GM19025 (cell line): Measurements from ENCODE around the gene HIVEP1.

Source experiments
- ATAC-seq: cut with Tn5 transposase; IDR thresholded peaks from one replicate; pipeline ENCODE4 v1.9.1; 2021; ENCODE audit warnings: mild to moderate bottlenecking, low read depth, moderate library complexity; ENCODE audit not compliant: unreplicated experiment

The HIVEP1 gene

DNA sequence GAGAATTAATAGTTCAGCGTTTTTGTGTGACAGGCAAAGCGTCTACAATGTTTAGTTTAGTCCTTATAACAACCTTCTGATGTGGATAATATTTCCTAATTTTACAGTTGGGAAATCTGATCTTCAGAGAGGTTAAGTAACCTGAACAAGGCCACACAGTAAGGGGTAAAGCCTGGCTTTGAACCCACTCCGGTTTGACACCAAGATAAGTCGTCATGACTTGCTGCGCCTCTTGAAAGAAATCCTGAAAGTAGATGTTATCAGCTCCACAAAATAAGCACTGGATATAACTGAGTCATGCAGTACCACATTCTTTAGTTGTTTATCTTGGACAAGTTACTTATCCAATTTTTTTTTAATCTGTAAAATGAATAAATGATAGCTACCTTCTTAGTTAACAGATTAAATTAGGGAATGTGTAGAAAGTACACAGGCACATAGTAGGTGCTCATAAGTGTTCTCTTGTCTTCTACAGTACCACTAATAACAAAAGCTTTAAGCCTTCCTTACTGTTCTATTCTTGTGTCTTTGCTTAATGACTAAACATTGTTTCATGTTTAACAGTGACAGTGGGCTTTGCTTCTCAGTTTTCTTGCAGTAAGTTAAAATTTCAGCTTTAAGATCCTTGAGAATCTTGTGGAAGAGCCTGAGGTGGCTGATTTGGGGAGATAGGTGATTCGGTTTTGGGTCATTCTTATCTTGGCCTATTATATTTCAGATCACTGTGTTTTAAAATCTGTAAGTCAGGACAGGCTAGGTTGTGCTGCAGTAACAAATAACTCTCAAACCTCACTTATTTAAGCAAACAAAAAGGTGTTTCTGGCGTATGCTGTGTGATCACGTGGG is 2.1 kb downstream of the HIVEP1 start:
- ATAC-seq, result no peak

DNA sequence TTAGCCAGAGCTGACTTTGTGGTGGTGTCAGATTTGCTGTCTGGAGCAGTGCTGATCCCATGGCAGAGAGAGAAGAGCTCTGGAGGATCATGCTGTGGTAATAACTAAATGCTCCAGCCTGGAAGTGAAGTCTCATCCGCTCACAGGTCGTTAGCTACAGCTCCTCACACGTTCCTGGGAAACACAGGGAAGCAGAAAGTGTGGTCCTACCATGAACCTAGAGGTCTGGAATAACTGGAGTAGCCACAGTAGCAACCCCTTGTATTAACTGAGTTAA is 2.7 kb downstream of the HIVEP1 start:
- no peak for ATAC-seq

DNA sequence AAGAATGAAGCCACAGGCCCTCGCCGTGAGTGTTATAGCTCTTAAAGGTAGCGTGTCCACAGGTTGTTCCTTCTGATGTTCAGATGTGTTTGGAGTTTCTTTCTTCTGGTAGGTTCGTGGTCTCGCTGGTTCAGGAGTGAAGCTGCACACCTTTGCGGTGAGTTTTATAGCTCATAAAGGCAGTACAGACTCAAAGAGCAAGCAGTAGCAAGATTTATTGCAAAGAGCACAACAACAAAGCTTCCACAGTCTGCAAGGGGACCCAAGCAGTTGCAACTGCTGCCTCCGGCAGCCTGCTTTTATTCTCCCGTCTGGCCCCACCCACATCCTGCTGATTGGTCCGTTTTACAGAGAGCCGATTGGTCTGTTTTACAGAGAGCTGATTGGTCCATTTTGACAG is 5.2 kb downstream of the HIVEP1 start:
- no peak for ATAC-seq

DNA sequence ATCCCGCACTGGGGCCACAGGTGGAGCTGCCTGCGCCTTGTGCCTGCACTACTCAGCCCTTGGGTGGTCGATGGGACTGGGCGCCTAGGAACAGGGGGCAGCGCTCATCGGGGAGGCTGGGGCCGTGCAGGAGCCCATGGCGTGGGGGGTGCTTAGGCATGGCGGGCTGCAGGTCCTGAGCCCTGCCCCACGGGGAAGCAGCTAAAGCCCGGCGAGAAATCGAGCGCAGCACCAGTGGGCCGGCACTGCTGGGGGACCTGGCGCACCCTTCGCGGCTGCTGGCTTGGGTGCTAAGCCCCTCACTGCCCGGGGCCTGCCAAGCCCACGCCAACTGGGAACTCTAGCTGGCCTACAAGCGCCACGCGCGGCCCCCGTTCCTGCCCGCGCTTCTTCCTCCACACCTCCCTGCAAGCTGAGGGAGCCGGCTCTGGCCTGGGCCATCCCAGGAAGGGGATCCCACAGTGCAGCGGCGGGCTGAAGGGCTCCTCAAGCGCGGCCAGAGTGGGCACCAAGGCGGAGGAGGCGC is 5.8 kb downstream of the HIVEP1 start:
- no peak for ATAC-seq

DNA sequence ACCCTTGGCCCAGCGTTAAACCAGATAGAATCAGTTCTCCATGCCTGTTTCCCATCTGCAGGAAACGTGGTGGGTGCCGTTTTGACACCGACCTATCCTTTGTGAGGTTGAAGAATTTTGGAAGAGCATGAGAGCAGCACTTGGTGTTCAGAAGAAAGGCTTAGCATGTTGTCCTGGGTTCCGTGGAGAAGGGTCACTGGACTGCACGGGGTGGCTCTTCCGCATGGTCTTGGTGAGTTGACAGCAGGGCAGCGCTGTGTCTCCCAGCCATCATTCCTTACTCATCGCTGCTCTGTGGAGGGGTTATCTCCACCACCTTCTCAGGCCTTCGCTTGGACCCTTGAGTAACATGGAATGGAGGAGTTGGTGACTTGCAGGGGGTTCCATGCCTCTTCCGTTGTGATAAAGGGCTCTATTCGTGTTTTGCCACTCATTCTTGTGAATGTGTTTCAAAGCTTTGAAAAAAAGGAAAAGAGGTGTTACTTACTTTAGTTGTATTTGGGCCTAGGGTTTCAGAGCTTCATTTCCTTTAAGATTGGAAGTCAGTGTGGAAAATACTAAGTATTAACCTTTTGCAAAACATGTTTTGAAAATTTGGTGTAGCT is 8.2 kb downstream of the HIVEP1 start:
- no peak for ATAC-seq

DNA sequence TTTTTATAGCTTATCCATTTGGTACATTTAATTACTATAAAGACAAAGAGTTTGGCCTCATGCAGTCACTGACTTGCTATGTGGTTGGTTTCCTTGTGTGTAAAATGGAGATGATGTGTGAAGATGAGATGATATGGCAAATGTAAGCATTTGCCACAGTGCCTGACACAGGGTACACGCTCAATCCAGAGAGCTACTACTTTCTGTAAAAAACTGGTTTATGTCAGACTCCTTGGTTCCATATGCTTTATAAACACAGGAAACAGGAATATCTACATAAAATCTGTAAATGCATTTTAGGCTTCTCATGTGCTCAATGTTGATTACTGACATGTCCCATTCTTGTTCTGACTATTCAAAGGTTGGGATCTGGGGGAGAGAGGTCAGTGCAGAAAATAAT is 10.4 kb downstream of the HIVEP1 start:
- ATAC-seq, result no peak

DNA sequence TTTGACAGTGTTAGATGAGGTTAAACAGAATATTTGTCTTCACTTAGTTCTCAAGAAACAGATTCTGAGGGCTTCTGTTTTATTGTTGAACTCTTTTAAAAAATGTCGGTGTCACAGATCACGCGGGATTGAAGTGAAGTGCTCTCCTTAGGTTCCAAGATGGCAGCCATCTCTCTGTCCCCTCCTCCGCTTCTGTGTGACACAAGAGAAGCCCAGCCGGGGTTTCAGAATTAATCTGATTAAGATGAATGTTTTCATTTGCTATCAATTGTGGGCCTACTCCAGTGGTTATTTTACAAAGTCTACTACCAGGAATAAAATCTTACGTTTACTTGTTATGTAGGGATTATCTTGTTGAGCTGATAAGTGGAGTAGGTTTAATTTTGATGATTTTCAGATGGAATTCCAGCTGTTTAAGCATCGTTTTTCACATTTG is 10.9 kb downstream of the HIVEP1 start:
- ATAC-seq, result no peak

DNA sequence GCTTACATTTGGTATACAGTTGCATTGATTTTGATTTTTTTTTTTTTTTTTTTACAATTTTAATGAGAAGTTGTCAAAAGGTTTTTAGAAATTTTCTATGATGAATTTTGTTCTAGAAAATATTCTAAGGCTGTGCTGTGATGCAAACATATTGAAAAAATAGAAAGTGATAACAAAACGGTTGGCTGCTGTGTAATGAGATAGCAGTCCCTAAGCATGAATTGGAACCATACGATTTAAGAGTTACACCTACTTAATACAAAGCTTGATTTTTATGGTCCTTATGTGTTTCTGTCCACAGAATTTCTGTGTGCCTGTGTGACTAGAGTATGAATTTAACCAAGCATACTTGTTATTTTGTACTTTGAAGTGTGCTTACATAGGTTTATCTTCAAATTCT is 12.1 kb downstream of the HIVEP1 start:
- no peak for ATAC-seq

DNA sequence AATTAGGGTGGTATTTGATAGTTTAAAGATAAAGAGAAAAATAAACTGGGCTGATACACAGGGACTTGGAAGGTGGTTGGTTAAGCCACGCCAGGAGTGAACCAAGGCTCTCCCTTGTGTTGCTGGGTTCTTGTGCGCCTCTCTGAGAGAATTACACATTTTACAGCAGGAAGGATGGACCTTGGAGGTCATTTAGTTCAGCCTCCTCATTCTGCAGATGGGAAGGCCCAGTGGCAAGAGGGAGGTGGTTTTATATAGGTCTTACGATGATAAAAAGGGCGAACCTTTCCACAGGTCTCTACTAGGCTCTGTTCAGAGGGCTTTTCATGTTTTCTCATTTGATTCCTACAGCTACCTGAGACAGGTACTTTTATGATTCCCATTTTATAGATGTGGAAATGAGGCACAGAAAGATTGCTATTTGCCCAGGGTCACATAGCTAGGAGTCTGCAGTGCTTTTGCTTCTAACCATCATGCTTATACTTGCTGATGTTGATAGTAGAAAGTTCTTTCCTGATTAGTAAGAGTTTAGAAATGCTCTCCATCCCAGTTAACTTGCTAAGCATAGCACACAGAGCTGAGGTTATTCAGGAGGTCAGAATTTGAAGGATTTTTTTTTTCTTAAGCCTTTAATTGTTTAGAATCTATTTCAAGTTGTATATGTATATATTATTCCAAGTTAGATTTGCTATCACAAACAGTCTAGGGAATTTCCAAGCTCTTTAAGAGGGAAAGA is 12.8 kb downstream of the HIVEP1 start:
- no peak for ATAC-seq

DNA sequence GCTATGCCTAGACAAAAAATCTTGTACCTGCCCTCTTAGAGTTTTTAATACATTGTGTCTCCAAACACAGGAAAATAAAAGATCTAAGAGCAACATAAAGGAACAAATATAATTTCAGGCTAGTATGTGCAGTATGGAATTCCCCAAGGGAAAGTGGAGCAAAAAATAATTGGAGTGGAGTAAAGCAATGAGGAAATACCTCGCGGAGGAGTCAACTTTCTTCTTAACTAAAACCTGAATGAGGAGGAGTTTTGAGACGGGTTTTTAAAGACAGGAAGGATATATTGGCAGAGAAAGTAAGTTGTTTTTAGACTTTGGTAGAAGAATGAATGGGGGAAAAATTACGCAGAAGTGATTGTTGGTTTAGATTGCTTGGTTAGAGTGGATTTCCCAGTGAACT is 14.0 kb downstream of the HIVEP1 start:
- ATAC-seq, result no peak

DNA sequence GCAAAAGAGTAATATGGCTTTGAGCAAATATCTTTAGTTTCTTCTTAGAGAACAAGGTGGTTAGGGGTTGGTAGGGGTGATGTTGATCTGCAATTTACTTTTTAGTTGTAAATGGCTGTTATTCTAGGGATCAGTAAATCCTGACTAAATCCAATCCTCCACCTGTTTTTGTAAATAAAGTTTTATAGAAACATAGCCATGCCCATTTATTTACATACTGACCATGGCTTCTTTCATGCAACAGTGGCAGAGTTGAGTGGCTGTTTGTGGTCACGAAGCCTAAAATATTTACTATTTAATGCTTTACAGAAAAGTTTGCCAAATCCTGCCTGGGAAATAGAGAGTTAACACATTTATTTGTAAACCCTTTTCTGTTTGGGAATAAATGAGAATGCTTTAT is 14.7 kb downstream of the HIVEP1 start:
- no peak for ATAC-seq

DNA sequence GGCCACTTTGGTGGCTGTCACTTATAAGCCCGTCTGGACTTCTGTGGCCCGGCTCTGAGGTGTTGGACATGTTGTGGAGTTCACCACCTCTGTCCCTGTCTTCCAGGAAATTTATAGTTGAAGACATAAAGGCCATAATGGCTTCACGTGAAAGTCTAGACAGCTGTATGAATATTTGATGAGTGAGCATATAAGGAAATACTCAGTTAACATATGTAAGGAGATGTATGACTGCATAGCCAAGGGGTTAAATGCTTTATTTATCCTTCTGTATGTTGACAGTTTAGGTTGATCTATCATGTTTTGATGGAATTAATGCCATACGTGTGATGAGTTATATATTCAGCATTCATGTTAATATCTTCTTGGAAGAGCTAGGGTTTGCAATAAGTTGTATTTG is 16.1 kb downstream of the HIVEP1 start:
- no peak for ATAC-seq

DNA sequence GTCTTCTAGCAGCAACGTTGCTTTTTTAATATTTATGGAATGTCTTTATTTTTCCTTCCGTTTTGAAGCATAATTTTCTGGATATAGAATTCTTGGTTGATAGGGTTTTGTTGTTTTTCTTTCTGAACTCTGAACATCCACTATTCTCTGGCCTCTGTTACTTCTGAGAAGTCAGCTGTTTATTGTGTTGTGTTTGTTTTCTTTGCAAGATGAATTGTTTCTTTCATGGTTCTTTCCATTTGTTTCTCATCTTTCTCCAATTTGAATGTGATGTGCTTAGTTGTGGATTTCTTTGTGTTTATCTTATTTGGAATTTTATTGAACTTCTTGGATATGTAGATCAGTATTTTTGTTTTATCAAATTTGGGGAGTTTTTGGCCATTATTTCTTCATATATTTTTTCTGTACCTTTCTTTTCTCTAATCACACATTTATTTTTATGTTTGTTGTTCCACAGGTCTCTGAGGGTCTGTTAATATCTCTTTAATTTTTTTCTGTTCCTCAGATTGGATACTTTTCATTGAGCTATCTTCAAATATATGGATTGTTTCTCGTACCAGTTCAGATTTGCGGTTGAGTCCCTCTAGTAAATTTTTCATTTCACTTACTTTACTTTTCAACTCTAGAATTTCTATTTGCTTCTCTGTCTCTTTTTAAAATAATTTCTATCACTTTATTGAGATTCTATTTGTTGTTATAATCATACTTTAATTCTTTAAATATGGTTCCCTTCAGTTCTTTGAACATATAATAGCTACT is 18.0 kb downstream of the HIVEP1 start:
- no peak for ATAC-seq

DNA sequence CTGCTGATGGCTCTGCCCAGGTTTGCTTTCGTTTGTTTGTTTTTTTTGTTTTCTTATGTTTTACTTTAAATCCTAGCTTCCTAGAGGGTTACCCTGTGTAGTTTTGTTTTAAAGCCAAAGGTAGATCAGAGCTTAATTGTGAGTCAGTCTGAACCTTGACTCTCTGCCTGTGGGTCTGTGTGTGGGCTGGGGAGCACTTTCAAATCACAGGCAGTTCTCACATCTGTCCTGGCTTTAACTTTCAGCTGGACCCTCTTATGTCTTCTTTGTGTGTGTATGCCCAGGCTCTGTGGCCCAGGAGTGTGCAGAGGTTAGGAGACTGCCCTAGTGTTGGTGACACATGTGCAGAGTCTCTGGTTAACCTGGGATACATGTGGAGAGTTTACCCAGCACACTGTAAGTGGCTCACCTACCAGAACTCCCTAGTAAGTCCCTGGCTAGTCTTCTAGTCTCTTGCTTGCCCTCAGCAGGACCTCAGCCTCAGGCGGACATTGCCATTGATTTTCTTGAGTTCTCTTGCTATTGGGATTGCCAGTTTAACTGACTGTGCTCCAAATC is 19.0 kb downstream of the HIVEP1 start:
- ATAC-seq, result no peak

DNA sequence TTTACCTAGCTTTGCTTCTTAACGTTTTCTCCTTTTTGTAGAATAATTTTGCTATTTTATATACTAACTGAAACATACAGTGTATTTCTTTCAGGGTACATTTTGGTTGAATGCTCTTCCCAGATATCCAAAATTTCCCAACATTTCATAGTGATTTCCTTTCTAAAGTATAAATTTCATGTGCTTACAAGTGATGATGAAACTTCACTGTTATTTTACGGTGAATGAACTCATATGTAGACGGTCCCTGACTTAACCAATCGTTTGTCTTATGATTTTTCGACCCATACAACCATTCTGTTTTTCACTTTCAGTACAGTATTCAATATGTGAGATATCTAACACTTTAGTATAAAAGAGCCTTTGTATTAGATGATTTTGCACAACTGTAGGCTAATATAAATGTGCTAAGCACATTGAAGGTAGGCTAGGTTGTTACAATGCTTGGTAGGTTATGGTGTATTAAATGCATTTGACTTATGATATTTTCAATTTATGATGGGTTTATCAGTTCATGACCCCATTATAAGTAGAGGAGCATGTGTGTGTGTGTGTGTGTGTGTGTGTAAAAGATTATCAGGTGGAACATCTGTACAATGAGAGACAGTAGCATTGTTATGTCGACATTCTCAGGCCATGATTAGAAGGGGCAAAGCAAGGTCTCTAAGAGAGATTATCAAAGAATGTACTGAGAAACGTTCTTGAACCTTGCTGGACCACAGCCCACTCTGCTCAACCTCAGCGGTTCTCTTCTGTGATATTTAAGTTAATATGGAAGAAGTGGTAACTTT is 20.9 kb downstream of the HIVEP1 start:
- no peak for ATAC-seq

DNA sequence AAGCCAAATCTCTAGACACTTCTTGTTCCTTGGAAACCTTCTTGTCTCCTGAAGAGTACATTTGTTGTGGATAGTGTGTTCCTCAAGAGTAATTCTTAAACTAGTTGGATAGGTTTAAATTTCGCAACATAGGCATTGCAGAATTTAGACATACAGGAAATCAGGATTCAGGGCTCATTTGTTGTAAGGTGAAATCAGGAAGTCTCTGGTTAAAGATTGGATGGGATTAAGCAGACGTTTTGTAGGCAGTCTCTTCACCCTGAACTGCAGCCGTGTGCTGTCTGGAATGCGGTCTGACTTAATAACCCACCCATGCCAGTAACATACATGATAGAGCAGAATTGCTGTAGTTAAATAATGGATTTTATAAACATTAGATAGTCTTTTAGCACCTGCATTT is 21.7 kb downstream of the HIVEP1 start:
- ATAC-seq, result no peak

DNA sequence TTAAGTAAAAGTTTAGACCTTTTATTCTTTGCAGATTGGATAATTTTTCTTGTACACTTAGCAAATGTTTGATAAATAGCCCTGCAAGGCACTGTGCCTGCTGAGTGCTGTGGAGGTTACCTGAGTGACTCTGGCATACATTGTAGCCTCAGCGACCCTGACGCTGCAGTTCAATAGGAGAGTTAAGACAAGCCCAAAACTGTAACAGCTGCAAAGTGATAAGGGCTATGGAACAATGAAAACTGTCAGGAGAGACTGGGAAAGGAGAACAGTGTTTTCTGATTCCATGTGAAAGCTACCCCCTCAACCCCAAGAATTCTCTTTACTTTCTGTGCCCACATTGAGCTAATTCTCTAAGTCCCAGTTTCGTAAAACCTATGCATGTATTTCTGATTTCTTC is 22.2 kb downstream of the HIVEP1 start:
- no peak for ATAC-seq

DNA sequence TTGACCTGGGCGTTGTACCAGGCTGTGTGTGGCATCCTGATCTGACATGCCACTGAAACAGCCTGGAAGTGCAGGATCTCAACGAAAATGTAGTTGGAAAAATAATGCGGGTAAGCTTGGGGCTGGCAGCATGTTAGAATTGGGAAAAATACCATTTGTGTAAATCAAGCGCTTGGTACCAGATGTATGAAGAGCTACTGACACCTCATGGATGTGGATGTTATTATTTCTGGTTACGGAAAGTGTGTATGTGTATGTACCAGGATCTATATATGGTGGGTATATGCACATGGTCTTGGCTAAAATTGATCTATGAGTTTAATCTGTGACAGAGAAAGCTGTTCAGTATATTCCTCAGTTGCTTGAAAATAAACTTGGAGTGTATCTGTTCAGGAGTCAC is 22.7 kb downstream of the HIVEP1 start:
- no peak for ATAC-seq

DNA sequence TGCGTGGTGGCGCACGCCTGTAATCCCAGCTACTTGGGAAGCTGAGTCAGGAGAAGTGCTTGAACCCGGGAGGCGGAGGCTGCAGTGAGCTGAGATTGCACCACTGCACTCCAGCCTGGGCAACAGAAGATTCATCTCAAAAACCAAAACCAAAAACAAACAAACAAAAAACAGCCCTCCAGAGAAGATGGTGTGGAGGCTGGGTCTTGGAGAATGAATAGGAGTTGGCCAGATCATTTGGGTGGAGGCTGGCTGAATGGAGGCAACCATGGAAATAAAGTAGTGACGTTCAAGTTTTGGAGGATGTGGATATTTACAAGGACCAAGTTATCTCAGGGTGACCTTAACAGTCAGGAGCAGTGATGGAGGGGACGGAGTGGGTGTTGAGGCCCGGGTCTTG is 24.7 kb downstream of the HIVEP1 start:
- no peak for ATAC-seq

DNA sequence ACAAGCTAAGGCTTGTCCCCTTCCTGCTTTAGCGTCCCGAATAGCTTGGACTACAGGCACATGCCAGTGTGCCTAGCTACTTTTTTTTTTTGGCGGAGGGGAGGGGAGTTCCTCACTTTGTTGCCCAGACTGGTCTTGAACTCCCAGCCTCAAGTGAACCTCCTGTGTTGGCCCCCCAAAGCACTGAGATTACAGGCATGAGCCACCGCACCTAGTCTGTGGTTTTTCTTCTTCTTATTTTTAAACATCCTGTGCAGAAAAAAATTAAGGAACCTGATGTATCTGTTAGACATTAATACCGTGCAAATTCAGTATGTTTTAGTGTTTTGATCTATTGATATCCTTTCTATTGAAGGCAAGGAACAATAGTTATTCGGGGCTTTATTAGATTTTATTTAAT is 25.7 kb downstream of the HIVEP1 start:
- ATAC-seq, result no peak
